HepG2 (cell line): Measurements from ENCODE around the gene RBCK1. TPM values are rescaled to one million over a fixed set of nuclear protein-coding genes. Genes with fewer than 3 reads are reported as not detected.

Source experiments
- CBX5 ChIP-seq: sonication (generic); formaldehyde crosslinking; IDR thresholded peaks from 2 replicates; pipeline ENCODE4 v1.4.0; 2020; ENCODE audit warnings: missing genetic modification reagents, borderline replicate concordance
- EEA1 ChIP-seq: sonication (generic); formaldehyde crosslinking; IDR thresholded peaks from 2 replicates; pipeline ENCODE4 v1.5.1; 2020; ENCODE audit warnings: mild to moderate bottlenecking, missing genetic modification reagents, borderline replicate concordance
- GATAD1 ChIP-seq: IDR thresholded peaks from 2 replicates; pipeline ENCODE4 v1.6.1; 2016; ENCODE audit warnings: missing genetic modification reagents, missing compliant biosample characterization
- RAD21 ChIP-seq: fragments of 450-650 bp; formaldehyde crosslinking; IDR thresholded peaks from 2 replicates; pipeline ENCODE4 v1.5.0; 2020; ENCODE audit warnings: mild to moderate bottlenecking
- RBM39 ChIP-seq: fragments of 200-400 bp; formaldehyde crosslinking; IDR thresholded peaks from one replicate; pipeline ENCODE4 v1.6.1; 2018; ENCODE audit warnings: antibody characterized with exemption, mild to moderate bottlenecking, low read depth, low read length; ENCODE audit not compliant: poor library complexity, severe bottlenecking
- SSRP1 ChIP-seq: IDR thresholded peaks from 2 replicates; pipeline ENCODE4 v1.6.1; 2016; ENCODE audit warnings: control low read depth
- ZFP41 ChIP-seq: sonication (generic); formaldehyde crosslinking; IDR thresholded peaks from 2 replicates; pipeline ENCODE4 v1.4.0; 2020; ENCODE audit warnings: mild to moderate bottlenecking, missing genetic modification reagents, borderline replicate concordance
- ZMYM3 ChIP-seq: sonication (generic); formaldehyde crosslinking; IDR thresholded peaks from 2 replicates; pipeline ENCODE4 v1.5.1; 2020; ENCODE audit warnings: mild to moderate bottlenecking, missing genetic modification reagents
- ZNF232 ChIP-seq: sonication (generic); formaldehyde crosslinking; IDR thresholded peaks from 2 replicates; pipeline ENCODE4 v1.4.0; 2020; ENCODE audit warnings: missing genetic modification reagents, borderline replicate concordance
- ZNF280B ChIP-seq: sonication (generic); formaldehyde crosslinking; IDR thresholded peaks from 2 replicates; pipeline ENCODE4 v1.5.0; 2020; ENCODE audit warnings: missing genetic modification reagents, mild to moderate bottlenecking, borderline replicate concordance
- ZNF296 ChIP-seq: sonication (generic); formaldehyde crosslinking; conservative IDR thresholded peaks from 2 replicates; pipeline ENCODE4 v1.5.0; 2020; ENCODE audit warnings: mild to moderate bottlenecking, missing genetic modification reagents
- ZNF350 ChIP-seq: sonication (generic); formaldehyde crosslinking; IDR thresholded peaks from 2 replicates; pipeline ENCODE4 v1.4.0; 2020; ENCODE audit warnings: mild to moderate bottlenecking, low read depth, missing genetic modification reagents, borderline replicate concordance
- ZNF597 ChIP-seq: sonication (generic); formaldehyde crosslinking; IDR thresholded peaks from 2 replicates; pipeline ENCODE4 v1.5.0; 2020; ENCODE audit warnings: missing genetic modification reagents
- ZNF652 ChIP-seq: IDR thresholded peaks from 2 replicates; pipeline ENCODE4 v1.6.1; 2016; ENCODE audit warnings: low read depth, borderline replicate concordance
- ZNF703 ChIP-seq: sonication (generic); formaldehyde crosslinking; IDR thresholded peaks from 2 replicates; pipeline ENCODE4 v1.5.1; 2020; ENCODE audit warnings: missing genetic modification reagents, mild to moderate bottlenecking, moderate library complexity, borderline replicate concordance
- ZNF784 ChIP-seq: sonication (generic); formaldehyde crosslinking; IDR thresholded peaks from 2 replicates; pipeline ENCODE4 v1.5.1; 2020; ENCODE audit warnings: missing genetic modification reagents, mild to moderate bottlenecking, borderline replicate concordance
- polyA plus RNA-seq, 8 experiments: library from polyadenylated mRNA; depleted of rRNA in 3 of 8; stranded (reverse) in 7 of 8; unstranded in 1 of 8; fragments of >200 nt; fragmentation: Illumina TruSeq in 4 of 8; extraction: Trizol in 4 of 8; gene quantifications; 2 replicates each; pipeline versions ENCODE4 v1.2.1 to v1.2.3, GENCODE V29; 2011 to 2016; ENCODE audit warnings: low read depth in 4 of 8, missing spikeins in 1 of 8, mixed read lengths in 1 of 8; ENCODE audit not compliant: insufficient read depth in 1 of 8
- total RNA-seq, 5 experiments: library from RNA; depleted of rRNA; stranded (reverse); fragments of >200 nt; fragmentation: Illumina TruSeq; extraction: Trizol; gene quantifications; 2 replicates each; pipeline ENCODE4 v1.2.3, GENCODE V29; 2016; ENCODE audit warnings: low read depth in 1 of 5
- TF ChIP-seq, protein P1 (sequence below): sonication (generic); formaldehyde crosslinking; IDR thresholded peaks from 2 replicates; pipeline ENCODE4 v1.8.1; 2023; ENCODE audit warnings: mild to moderate bottlenecking, missing genetic modification reagents
- TF ChIP-seq, protein P2 (sequence below): sonication (generic); formaldehyde crosslinking; IDR thresholded peaks from 2 replicates; pipeline ENCODE4 v1.5.0; 2020; ENCODE audit warnings: missing genetic modification reagents
- TF ChIP-seq, protein P3 (sequence below): sonication (generic); formaldehyde crosslinking; conservative IDR thresholded peaks from 2 replicates; pipeline ENCODE4 v1.8.0; 2022; ENCODE audit warnings: mild to moderate bottlenecking, moderate library complexity, missing genetic modification reagents

The RBCK1 gene
- total and polyA plus RNA-seq, 2 of the 13 experiments (the other 11 are each of a cell fraction or from before 2014, with no cell fraction given): 149 to 215 TPM

GRCh38 chr20:388034-388994 is 19.8 kb upstream of the RBCK1 start (continued):
- no peak; the same call in 1 of the 2 replicates for TF ChIP-seq ZNF280B (CRISPR knock-in tag)
- TF ChIP-seq ZFP41: 0 out of 2 replicates have a peak, but pooled peaks have one; percentile 47
- TF ChIP-seq, protein P1, sequence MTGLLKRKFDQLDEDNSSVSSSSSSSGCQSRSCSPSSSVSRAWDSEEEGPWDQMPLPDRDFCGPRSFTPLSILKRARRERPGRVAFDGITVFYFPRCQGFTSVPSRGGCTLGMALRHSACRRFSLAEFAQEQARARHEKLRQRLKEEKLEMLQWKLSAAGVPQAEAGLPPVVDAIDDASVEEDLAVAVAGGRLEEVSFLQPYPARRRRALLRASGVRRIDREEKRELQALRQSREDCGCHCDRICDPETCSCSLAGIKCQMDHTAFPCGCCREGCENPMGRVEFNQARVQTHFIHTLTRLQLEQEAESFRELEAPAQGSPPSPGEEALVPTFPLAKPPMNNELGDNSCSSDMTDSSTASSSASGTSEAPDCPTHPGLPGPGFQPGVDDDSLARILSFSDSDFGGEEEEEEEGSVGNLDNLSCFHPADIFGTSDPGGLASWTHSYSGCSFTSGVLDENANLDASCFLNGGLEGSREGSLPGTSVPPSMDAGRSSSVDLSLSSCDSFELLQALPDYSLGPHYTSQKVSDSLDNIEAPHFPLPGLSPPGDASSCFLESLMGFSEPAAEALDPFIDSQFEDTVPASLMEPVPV (CRISPR knock-in tag): 0 out of 2 replicates have a peak, but pooled peaks have one; percentile 35
- peak; percentile 62; the same call in 1 of the 2 replicates for TF ChIP-seq EEA1 (CRISPR knock-in tag)
- TF ChIP-seq ZNF597 (CRISPR knock-in tag): no peak
- TF ChIP-seq, protein P2, sequence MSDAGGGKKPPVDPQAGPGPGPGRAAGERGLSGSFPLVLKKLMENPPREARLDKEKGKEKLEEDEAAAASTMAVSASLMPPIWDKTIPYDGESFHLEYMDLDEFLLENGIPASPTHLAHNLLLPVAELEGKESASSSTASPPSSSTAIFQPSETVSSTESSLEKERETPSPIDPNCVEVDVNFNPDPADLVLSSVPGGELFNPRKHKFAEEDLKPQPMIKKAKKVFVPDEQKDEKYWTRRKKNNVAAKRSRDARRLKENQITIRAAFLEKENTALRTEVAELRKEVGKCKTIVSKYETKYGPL: 0 out of 2 replicates have a peak, but pooled peaks have one; percentile 9
- TF ChIP-seq RBM39: peak; percentile 87
- peak; percentile 44 for TF ChIP-seq SSRP1 (CRISPR knock-in tag)
- TF ChIP-seq ZNF784 (CRISPR knock-in tag): 0 out of 2 replicates have a peak, but pooled peaks have one; percentile 35
- TF ChIP-seq ZNF232 (CRISPR knock-in tag): 0 out of 2 replicates have a peak, but pooled peaks have one; percentile 24
- no peak for TF ChIP-seq ZNF703 (CRISPR knock-in tag)
- 0 out of 2 replicates have a peak, but pooled peaks have one; percentile 22 for TF ChIP-seq CBX5
- peak; percentile 74 for TF ChIP-seq ZMYM3 (CRISPR knock-in tag)
- TF ChIP-seq, protein P3, sequence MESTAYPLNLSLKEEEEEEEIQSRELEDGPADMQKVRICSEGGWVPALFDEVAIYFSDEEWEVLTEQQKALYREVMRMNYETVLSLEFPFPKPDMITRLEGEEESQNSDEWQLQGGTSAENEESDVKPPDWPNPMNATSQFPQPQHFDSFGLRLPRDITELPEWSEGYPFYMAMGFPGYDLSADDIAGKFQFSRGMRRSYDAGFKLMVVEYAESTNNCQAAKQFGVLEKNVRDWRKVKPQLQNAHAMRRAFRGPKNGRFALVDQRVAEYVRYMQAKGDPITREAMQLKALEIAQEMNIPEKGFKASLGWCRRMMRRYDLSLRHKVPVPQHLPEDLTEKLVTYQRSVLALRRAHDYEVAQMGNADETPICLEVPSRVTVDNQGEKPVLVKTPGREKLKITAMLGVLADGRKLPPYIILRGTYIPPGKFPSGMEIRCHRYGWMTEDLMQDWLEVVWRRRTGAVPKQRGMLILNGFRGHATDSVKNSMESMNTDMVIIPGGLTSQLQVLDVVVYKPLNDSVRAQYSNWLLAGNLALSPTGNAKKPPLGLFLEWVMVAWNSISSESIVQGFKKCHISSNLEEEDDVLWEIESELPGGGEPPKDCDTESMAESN (CRISPR knock-in tag): 0 out of 2 replicates have a peak, but pooled peaks have one; percentile 21
- TF ChIP-seq ZNF652 (CRISPR knock-in tag): peak; percentile 55; the same call in 1 of the 2 replicates
- TF ChIP-seq GATAD1 (CRISPR knock-in tag): no peak
- TF ChIP-seq ZNF296 (CRISPR knock-in tag): 0 out of 2 replicates have a peak, but pooled peaks have one; percentile 54
- TF ChIP-seq ZNF350: 0 out of 2 replicates have a peak, but pooled peaks have one; percentile 23
- TF ChIP-seq RAD21 (CRISPR knock-in tag): peak; percentile 37; the same call in 1 of the 2 replicates
